ENCODE measurements around the gene SCARF2.

SCARF2 gene

GRCh38 chr22:20442485-20443284 lies 5.1 kb upstream of the SCARF2 start:
- Histone ChIP-seq H3K27me3 (ENCODE audit: insufficient read depth, poor library complexity, severe bottlenecking) (peaks cover 17% of the 10 kb centered on the region), H3K27ac (replicated peaks) (no peak overlapping the region), H3K4me3 (replicated peaks; ENCODE audit: insufficient read depth, low read length) (no peak overlapping the region)
- no peak for DNase-seq (ENCODE audit: low read depth in 1 of 2, low spot score in 1 of 2)
- no peak for TF ChIP-seq POLR2AphosphoS5 (IDR thresholded peaks at IDR 0.05; ENCODE audit: low read depth)
- no peak for TF ChIP-seq CTCF (IDR thresholded peaks at IDR 0.05; ENCODE audit: insufficient read depth, low read length)
- TF ChIP-seq SPI1 (IDR thresholded peaks at IDR 0.05; ENCODE audit: borderline replicate concordance, low read depth): no peak
- TF ChIP-seq GABPA (IDR thresholded peaks at IDR 0.05; ENCODE audit: low read depth): no peak
- no peak for TF ChIP-seq REST (IDR thresholded peaks at IDR 0.05; ENCODE audit: insufficient replicate concordance, low read depth)

GRCh38 chr22:20441631-20442484 lies 4.2 kb upstream of the SCARF2 start:
- H3K27ac ChIP-seq (replicated peaks): no peak overlapping the region
- DNase-seq (ENCODE audit: low read depth in 1 of 2, low spot score in 1 of 2): peak in 1 of 2 experiments; percentile 57
- TF ChIP-seq GABPA (IDR thresholded peaks at IDR 0.05; ENCODE audit: low read depth) (no peak), CTCF (IDR thresholded peaks at IDR 0.05; ENCODE audit: insufficient read depth, low read length) (no peak), REST (IDR thresholded peaks at IDR 0.05; ENCODE audit: insufficient replicate concordance, low read depth) (no peak), SPI1 (IDR thresholded peaks at IDR 0.05; ENCODE audit: borderline replicate concordance, low read depth) (peak; percentile 25; the same call in 1 of the 2 replicates), POLR2AphosphoS5 (IDR thresholded peaks at IDR 0.05; ENCODE audit: low read depth) (no peak)
- no peak overlapping the region for H3K4me3 ChIP-seq (replicated peaks; ENCODE audit: insufficient read depth, low read length)
- H3K27me3 ChIP-seq (ENCODE audit: insufficient read depth, poor library complexity, severe bottlenecking): peaks cover 22% of the 10 kb centered on the region

GRCh38 chr22:20440637-20441591 lies 3.3 kb upstream of the SCARF2 start:
- no peak for TF ChIP-seq SPI1 (IDR thresholded peaks at IDR 0.05; ENCODE audit: borderline replicate concordance, low read depth)
- no peak for TF ChIP-seq REST (IDR thresholded peaks at IDR 0.05; ENCODE audit: insufficient replicate concordance, low read depth)
- no peak for TF ChIP-seq GABPA (IDR thresholded peaks at IDR 0.05; ENCODE audit: low read depth)
- TF ChIP-seq POLR2AphosphoS5 (IDR thresholded peaks at IDR 0.05; ENCODE audit: low read depth): no peak
- TF ChIP-seq CTCF (IDR thresholded peaks at IDR 0.05; ENCODE audit: insufficient read depth, low read length): no peak
- H3K4me3 ChIP-seq (replicated peaks; ENCODE audit: insufficient read depth, low read length): no peak overlapping the region
- H3K27me3 ChIP-seq (ENCODE audit: insufficient read depth, poor library complexity, severe bottlenecking): peaks cover 29% of the 10 kb centered on the region
- no peak overlapping the region for H3K27ac ChIP-seq (replicated peaks)
- DNase-seq (ENCODE audit: low read depth in 1 of 2, low spot score in 1 of 2): no peak
